GM13977 (cell line): Measurements from ENCODE around the gene PITX1.

ENCODE experiments used
- DNase-seq: peaks from one replicate; pipeline ENCODE4 v3.0.0; 2012; ENCODE audit warnings: low spot score
- CTCF ChIP-seq: IDR thresholded peaks from 2 replicates; pipeline ENCODE4 v1.5.1; 2012; ENCODE audit warnings: mild to moderate bottlenecking, control low read depth; ENCODE audit not compliant: insufficient read depth; ENCODE audit errors: extremely low read depth, missing control alignments
- in situ Hi-C: fragments of 300-500 bp; cut with MboI; formaldehyde crosslinking; loops from one replicate; pipeline ENCODE4 v1.12.0; 2022; ENCODE audit warnings: low sequenced_read_pairs, low pct_unique_long_range_greater_than_20kb, mixed read lengths, inconsistent platforms; ENCODE audit not compliant: unreplicated experiment

Gene PITX1

GRCh38 chr5:135034963-135035677 is 1.1 kb upstream of the PITX1 start:
- TF ChIP-seq CTCF = no peak
- in situ Hi-C loops = no loop called here
- no peak for DNase-seq

GRCh38 chr5:135034236-135034962 is 371 bp upstream of the PITX1 start:
- peak; percentile 65 for DNase-seq
- TF ChIP-seq CTCF = no peak
- in situ Hi-C loops = no loop called here

GRCh38 chr5:135032999-135033861 is 798 bp downstream of the PITX1 start:
- in situ Hi-C loops = no loop called here
- DNase-seq = no peak
- no peak for TF ChIP-seq CTCF

GRCh38 chr5:135032695-135032998 is 1.4 kb downstream of the PITX1 start:
- DNase-seq = no peak
- in situ Hi-C loops = no loop called here
- no peak for TF ChIP-seq CTCF

- no peak for TF ChIP-seq CTCF
- no peak for DNase-seq
- in situ Hi-C loops = no loop called here
These were observed 2.0 kb downstream of the PITX1 start for GRCh38 chr5:135031813-135032694.
